Endothelial cell of umbilical vein (primary cell): ENCODE data around the gene CRISPLD2. TPM values are rescaled to one million over a fixed set of nuclear protein-coding genes. Genes with fewer than 3 reads are reported as not detected.

Experiments used
- BruUV-seq: library from RNA; stranded (reverse); fragments of 400-500 nt; replicated peaks from 2 replicates; lab custom pipeline; 2021; lab: Mats Ljungman, UMichigan
- CTCF ChIA-PET: fragments of 300-600, 350-600 bp; sonication (Branson Sonifier 250); formaldehyde crosslinking; loops from one replicate; lab custom pipeline; 2021; ENCODE audit warnings: antibody characterized with exemption, inconsistent platforms; lab: Charles Lee
- POLR2A ChIA-PET: fragments of 300-600, 350-600 bp; sonication (Branson Sonifier 250); formaldehyde crosslinking; loops from one replicate; lab custom pipeline; 2021; ENCODE audit warnings: antibody characterized with exemption, inconsistent platforms; lab: Charles Lee
- DNase-seq: peaks from one replicate; pipeline ENCODE4 v3.0.0-alpha.2; 2011; ENCODE audit warnings: low read depth, low spot score
- FAIRE-seq: peaks from 2 replicates; lab custom pipeline; 2011; peaks lifted over from hg19 to GRCh38; lab: Jason Lieb, UNC
- H2AFZ ChIP-seq: 2 replicates; pipeline ENCODE4 v1.6.0; 2012; ENCODE audit warnings: low read depth, low read length, control low read depth, inconsistent platforms
- H3K27ac ChIP-seq: 2 replicates; pipeline ENCODE4 v1.5.1; 2011; ENCODE audit warnings: low read depth, mild to moderate bottlenecking, control low read depth, low read length, moderate library complexity; ENCODE audit not compliant: insufficient read depth
- H3K27me3 ChIP-seq, 2 experiments: 2 replicates each; pipeline versions ENCODE4 v1.6.0 to v1.6.1; 2011; ENCODE audit warnings: low read length in 2 of 2, mixed read lengths in 1 of 2; ENCODE audit not compliant: control insufficient read depth in 2 of 2, insufficient read depth in 2 of 2
- H3K36me3 ChIP-seq, 2 experiments: 2 replicates in 1 of 2; 3 replicates in 1 of 2; pipeline ENCODE4 v1.5.1; 2011; ENCODE audit warnings: low read length in 2 of 2, mild to moderate bottlenecking in 1 of 2, moderate library complexity in 1 of 2; ENCODE audit not compliant: control insufficient read depth in 2 of 2, insufficient read depth in 2 of 2; ENCODE audit errors: extremely low read depth in 1 of 2
- H3K4me1 ChIP-seq: 3 replicates; pipeline ENCODE4 v1.5.1; 2011; ENCODE audit warnings: mild to moderate bottlenecking, low read length; ENCODE audit not compliant: control insufficient read depth, insufficient read depth; ENCODE audit errors: extremely low read depth
- H3K4me2 ChIP-seq: 2 replicates; pipeline ENCODE4 v1.6.1; 2011; ENCODE audit warnings: low read length, control low read depth, mixed read lengths; ENCODE audit not compliant: insufficient read depth
- H3K4me3 ChIP-seq, 3 experiments: fragments of 200-600 bp in 1 of 3; sonication (generic), shearing (Covaris generic) in 1 of 3; replicated peaks in 1 of 3; 2 replicates each; pipeline ENCODE4 v1.5.1; 2011 to 2016; ENCODE audit warnings: control low read depth in 3 of 3, low read length in 3 of 3, mild to moderate bottlenecking in 2 of 3, inconsistent platforms in 1 of 3, low read depth in 1 of 3, moderate library complexity in 1 of 3; ENCODE audit not compliant: insufficient read depth in 1 of 3
- H3K79me2 ChIP-seq: 2 replicates; pipeline ENCODE4 v1.6.0; 2012; ENCODE audit warnings: low read length, inconsistent platforms; ENCODE audit not compliant: control insufficient read depth, insufficient read depth
- H3K9ac ChIP-seq: replicated peaks from 2 replicates; pipeline ENCODE3; 2011; ENCODE audit warnings: low read length, control low read depth; ENCODE audit not compliant: insufficient read depth; ENCODE audit errors: extremely low read depth
- H3K9me1 ChIP-seq: replicated peaks from 3 replicates; pipeline ENCODE4 v1.6.0; 2011; ENCODE audit warnings: mild to moderate bottlenecking, low read length; ENCODE audit not compliant: control insufficient read depth, insufficient read depth; ENCODE audit errors: extremely low read depth
- H3K9me3 ChIP-seq: replicated peaks from 2 replicates; pipeline ENCODE4 v1.5.1; 2012; ENCODE audit warnings: low read length, inconsistent platforms; ENCODE audit not compliant: control insufficient read depth, insufficient read depth
- H4K20me1 ChIP-seq: replicated peaks from 2 replicates; pipeline ENCODE3; 2011; ENCODE audit warnings: mild to moderate bottlenecking, low read length; ENCODE audit not compliant: control insufficient read depth, insufficient read depth; ENCODE audit errors: extremely low read depth
- EZH2 ChIP-seq: IDR thresholded peaks from 2 replicates; pipeline ENCODE4 v1.6.1; 2012; ENCODE audit warnings: borderline replicate concordance, low read depth, mild to moderate bottlenecking, moderate library complexity, low read length, inconsistent platforms; ENCODE audit not compliant: severe bottlenecking
- FOS ChIP-seq: IDR thresholded peaks from 2 replicates; pipeline ENCODE4 v1.6.1; 2011; ENCODE audit warnings: mild to moderate bottlenecking, low read length, moderate library complexity, borderline replicate concordance; ENCODE audit not compliant: insufficient read depth
- GATA2 ChIP-seq: IDR thresholded peaks from 2 replicates; pipeline ENCODE4 v1.7.0; 2011; ENCODE audit warnings: low read depth, mild to moderate bottlenecking, moderate library complexity, mixed read lengths, low read length; ENCODE audit not compliant: insufficient read length, insufficient read depth
- JUN ChIP-seq: IDR thresholded peaks from 2 replicates; pipeline ENCODE4 v1.6.1; 2011; ENCODE audit warnings: borderline replicate concordance, low read depth; ENCODE audit not compliant: insufficient read length, insufficient read depth
- MAX ChIP-seq: IDR thresholded peaks from 2 replicates; pipeline ENCODE4 v1.6.1; 2011; ENCODE audit not compliant: insufficient read depth, insufficient read length
- MYC ChIP-seq: IDR thresholded peaks from one replicate; pipeline ENCODE4 v1.6.1; 2011; ENCODE audit warnings: mild to moderate bottlenecking, low read depth, low read length
- POLR2A ChIP-seq: IDR thresholded peaks from 2 replicates; pipeline ENCODE4 v1.6.1; 2012; ENCODE audit warnings: low read depth, mild to moderate bottlenecking, control low read depth, low read length
- POLR2AphosphoS5 ChIP-seq: IDR thresholded peaks from 2 replicates; pipeline ENCODE4 v1.6.1; 2012; ENCODE audit warnings: low read depth, mild to moderate bottlenecking, control low read depth, low read length, moderate library complexity; ENCODE audit not compliant: insufficient read depth
- dilution Hi-C: fragments of 300-500 bp; cut with MboI; formaldehyde crosslinking; loops from one replicate; pipeline ENCODE4 v1.15.0; 2019; ENCODE audit warnings: low sequenced_read_pairs; ENCODE audit not compliant: extremely low pct_ligation_motif_present
- intact Hi-C: fragments of 100-400 bp; cut with micrococcal nuclease; formaldehyde crosslinking; loops from one replicate; pipeline ENCODE4 v1.10.0; 2022
- polyA plus RNA-seq, 4 experiments: library from polyadenylated mRNA; depleted of rRNA in 3 of 4; stranded (reverse) in 3 of 4; unstranded in 1 of 4; fragments of >200 nt; gene quantifications; 2 replicates each; pipeline versions ENCODE4 v1.2.1 to v1.2.3, GENCODE V29; 2011 to 2012; ENCODE audit warnings: missing spikeins in 1 of 4
- total RNA-seq: library from RNA; stranded (reverse); gene quantifications from 2 replicates; pipeline ENCODE4 v1.2.3, GENCODE V29; 2021
- TF ChIP-seq, protein P1 (sequence below), 2 donors: IDR thresholded peaks; 1 replicate in 1 of 2; 2 replicates in 1 of 2; pipeline ENCODE4 v1.5.1; 2011; ENCODE audit warnings: low read length in 2 of 2, mild to moderate bottlenecking in 2 of 2, moderate library complexity in 2 of 2, control low read depth in 1 of 2, inconsistent platforms in 1 of 2, low read depth in 1 of 2; ENCODE audit not compliant: insufficient read depth in 1 of 2; ENCODE audit errors: extremely low read depth in 1 of 2

Gene CRISPLD2
- total and polyA plus RNA-seq, 2 donors (not counting 3 experiments of a cell fraction or from before 2014, with no cell fraction given), result 0.14 to 0.73 TPM

GRCh38 chr16:84787263-84787622 lies 32.5 kb upstream of the CRISPLD2 start:
- Histone ChIP-seq H3K9me3 (no peaks in the 10 kb centered on the region), H3K9ac (no peak overlapping the region), H4K20me1 (no peaks in the 10 kb centered on the region), H3K4me3 (no peak overlapping the region), H3K4me1 (no peaks in the 10 kb centered on the region), H3K27me3 (no peaks in the 10 kb centered on the region), H3K9me1 (no peaks in the 10 kb centered on the region), H3K36me3 (no peaks in the 10 kb centered on the region), H3K27ac (no peak overlapping the region), H3K4me2 (no peak overlapping the region), H2AFZ (no peak overlapping the region), H3K79me2 (no peaks in the 10 kb centered on the region)
- intact Hi-C loops, result no loop called here
- dilution Hi-C loops, result no loop called here
- ChIA-PET CTCF (interaction anchor here (0.7 to 1.3 kb wide), 3 partner anchors 13 to 184 kb away, joined by 3 to 4 read pairs (median 3); no protein-coding TSS in a partner anchor), POLR2A (no interaction called here)
- no peak for FAIRE-seq
- BruUV-seq, result no TSS peak
- TF ChIP-seq, protein P1, sequence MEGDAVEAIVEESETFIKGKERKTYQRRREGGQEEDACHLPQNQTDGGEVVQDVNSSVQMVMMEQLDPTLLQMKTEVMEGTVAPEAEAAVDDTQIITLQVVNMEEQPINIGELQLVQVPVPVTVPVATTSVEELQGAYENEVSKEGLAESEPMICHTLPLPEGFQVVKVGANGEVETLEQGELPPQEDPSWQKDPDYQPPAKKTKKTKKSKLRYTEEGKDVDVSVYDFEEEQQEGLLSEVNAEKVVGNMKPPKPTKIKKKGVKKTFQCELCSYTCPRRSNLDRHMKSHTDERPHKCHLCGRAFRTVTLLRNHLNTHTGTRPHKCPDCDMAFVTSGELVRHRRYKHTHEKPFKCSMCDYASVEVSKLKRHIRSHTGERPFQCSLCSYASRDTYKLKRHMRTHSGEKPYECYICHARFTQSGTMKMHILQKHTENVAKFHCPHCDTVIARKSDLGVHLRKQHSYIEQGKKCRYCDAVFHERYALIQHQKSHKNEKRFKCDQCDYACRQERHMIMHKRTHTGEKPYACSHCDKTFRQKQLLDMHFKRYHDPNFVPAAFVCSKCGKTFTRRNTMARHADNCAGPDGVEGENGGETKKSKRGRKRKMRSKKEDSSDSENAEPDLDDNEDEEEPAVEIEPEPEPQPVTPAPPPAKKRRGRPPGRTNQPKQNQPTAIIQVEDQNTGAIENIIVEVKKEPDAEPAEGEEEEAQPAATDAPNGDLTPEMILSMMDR (IDR thresholded peaks at IDR 0.05; ENCODE audit: extremely low read depth in 1 of 2, insufficient read depth in 1 of 2, low read depth in 1 of 2, low read length in 2 of 2), result no peak
- TF ChIP-seq GATA2 (no peak), POLR2AphosphoS5 (no peak), EZH2 (no peak), JUN (no peak), POLR2A (no peak), MYC (no peak), MAX (no peak), FOS (no peak)
- DNase-seq, result no peak
